ENCODE data around the gene FMNL2.

The FMNL2 gene

DNA sequence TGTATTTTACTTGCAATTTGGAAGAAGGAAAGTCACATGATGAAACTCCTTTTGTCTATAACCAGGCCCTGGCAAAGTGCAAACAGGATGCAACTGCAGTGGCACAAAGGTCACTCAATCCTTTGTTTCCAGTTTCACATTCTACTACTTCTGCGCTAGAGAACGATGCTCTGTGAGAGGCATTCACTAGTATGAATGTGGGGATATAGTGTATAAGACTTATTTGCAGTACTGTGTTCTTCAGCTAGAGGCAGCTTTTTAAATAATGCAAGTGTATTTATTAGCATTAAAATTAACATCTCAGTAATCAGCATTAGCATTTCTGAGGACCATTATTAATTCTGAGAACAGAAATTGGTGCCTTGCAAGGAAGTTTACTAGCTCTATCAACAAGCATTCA is 313.4 kb downstream of the FMNL2 start:
- DNase-seq (ENCODE audit: low read depth in 2 of 2), result no peak

DNA sequence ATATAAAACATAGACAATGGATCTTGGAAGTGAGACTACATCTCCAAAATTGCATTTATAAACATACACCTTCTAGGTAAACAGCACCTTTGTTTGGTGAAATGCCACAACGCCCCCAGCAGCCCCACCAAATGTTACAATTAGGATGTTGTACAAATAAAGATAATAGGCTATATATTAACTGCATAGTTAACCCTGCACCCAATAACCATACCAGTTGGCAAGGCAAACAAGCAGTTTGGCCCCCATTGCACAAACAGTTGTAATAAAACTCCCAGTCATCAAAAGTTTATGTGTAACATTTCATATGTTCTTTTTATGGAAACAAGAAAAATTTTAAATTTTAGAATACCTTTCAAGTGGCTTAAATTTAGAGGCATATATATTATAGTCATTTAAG is 315.0 kb downstream of the FMNL2 start:
- no peak for DNase-seq (ENCODE audit: low read depth in 2 of 2)

DNA sequence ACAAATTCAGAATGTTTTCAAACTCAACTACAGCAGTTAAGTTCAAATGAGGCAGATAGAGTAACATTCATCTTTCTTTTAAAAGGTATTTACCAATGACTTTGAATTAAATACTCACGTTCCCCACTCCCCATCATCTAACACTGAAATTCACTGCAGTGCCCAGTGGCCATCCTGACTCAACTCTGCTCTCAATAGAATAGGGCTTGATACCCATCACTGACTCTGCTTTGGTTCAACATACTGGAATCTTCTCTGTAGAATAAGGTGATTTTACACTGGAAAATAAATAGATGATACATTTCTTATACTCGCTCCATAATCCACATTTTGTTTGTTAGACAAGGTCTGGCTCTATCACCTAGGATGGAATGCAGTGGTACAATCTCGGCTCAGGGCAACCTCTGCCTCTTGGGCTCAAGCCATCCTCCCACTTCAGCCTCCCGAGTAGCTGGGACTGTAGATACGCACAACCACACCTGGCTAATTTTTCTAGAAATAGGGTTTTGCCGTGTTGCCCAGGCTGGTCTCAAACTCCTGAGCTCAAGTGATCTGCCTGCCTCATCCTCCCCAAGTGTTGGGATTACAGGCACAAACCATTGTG is 315.9 kb downstream of the FMNL2 start:
- no peak for DNase-seq (ENCODE audit: low read depth in 2 of 2)

DNA sequence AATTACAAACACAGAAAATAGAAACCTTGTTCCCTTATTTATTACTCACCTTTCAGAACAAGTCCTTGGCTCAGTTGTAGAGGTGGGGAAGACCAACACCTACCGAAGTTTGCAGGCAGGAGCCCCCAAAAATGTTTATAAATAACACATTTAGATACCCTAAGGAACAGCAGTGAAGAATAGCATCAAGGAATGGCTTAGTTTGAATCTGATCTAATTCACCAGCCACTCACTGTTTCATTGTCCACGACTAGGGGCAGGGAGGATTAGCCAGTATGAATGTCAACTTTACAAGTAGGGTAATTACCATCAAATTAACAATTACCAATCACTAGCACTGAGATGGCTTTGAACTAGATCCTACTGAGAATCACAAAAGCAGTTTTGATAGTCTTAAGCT is 316.9 kb downstream of the FMNL2 start:
- no peak for DNase-seq (ENCODE audit: low read depth in 2 of 2)

DNA sequence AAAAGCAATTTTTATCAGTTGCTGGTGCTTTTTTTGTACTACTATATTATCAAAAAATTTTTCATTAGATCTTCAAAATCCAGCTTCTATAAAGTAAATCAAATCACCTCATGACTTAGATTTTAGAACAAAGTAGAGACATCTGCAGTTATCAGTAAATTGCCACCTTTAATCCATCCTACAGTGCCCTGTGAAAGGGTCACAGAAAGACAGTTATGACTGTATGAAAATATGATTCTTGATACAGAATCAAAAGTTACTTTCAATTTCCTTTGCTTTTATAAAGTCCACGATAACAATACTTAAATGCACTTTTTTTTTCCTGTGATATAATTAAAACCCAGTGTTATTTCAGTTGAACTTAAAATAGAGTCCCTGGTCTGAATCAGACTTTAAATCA is 320.9 kb downstream of the FMNL2 start:
- no peak for DNase-seq (ENCODE audit: low read depth in 2 of 2)

DNA sequence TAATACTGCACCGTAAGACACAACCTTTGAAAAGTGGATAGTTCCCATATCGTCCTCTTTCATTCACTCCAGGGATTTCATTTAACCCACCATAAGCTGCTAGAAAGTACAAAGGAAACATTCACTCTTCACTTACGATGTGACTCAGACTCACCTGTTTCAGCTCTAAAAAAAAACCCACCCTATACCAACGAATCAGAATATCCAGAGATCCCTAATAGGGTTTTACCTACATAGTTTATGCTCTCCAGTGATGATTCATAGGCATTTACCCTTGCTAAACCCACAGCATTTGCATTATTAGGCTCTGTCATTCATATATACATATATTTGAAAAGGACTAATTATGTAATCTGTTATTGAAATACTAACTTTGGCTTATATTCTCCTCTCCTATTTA is 322.1 kb downstream of the FMNL2 start:
- DNase-seq (ENCODE audit: low read depth in 2 of 2), result no peak

DNA sequence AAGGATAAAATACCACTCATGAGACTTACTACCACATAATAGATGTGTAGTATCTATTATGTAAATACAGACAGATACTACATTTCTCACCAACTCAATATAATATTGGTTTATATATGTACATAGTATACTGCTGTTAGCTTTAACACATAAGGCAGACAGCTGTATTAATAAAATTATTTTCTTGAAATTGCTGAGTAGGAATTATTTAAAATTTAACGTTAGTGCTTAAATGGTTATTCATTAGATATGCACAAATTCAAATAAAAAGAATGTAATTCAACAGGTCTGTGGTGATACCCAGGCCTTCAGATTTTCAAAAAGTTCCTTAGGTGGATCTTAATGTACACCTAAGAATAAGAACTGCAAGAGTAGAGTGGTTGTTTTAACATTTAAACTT is 323.2 kb downstream of the FMNL2 start:
- DNase-seq (ENCODE audit: low read depth in 2 of 2), result no peak

DNA sequence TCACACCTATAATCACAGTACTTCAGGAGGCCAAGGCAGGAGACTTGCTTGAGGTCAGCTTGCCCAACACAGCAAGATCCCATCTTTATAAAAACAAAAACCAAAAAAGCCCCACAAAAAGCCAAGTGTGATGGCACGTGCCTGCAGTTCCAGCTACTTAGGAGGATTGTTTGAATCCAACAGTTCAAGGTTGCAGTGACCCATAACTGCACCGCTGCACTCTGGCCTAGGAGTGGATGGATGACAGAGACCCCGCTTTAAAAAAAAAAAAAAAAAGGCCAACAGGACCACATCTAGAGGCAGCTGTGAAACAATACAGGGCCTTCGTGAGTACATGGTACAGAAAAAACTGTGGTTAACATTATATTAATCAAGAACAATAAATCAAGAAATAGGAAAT is 326.1 kb downstream of the FMNL2 start:
- no peak for DNase-seq (ENCODE audit: low read depth in 2 of 2)

DNA sequence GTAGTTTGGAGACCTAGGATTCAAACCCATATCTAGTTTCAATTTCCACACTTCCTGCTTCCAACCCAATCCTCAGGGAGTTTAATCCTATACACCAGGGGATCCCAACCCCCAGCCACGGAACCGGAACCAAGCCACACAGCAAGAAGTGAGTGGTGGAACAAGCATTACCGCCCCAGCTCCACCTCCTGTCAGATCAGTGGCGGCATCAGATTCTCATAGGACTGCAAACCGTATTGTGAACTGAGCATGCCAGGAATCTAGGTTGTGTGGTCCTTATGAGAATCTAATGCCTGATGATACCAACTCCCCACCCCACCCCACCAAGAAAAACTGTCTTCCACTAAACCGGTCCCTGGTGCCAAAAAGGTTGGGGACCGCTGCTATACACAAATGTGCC is 329.8 kb downstream of the FMNL2 start:
- DNase-seq (ENCODE audit: low read depth in 2 of 2), result no peak

DNA sequence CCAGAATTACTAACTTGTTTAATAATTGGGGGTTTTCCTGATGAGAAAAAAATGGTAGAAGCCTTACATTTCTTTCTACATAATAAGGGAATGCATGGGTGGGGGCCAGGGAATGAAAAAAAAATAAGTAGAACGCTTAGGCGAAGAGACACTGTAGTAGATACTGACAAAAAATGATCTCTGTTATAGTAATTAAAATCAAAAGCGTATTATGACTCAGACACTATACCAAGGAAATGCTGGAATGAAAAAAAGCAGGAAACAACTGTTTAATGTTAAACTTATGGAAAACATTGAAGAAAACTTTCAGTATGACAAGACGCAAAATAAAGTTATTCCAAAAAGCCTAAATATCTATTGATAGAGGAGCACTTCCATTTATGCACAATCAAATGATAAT is 339.4 kb downstream of the FMNL2 start:
- DNase-seq (ENCODE audit: low read depth in 2 of 2), result no peak

DNA sequence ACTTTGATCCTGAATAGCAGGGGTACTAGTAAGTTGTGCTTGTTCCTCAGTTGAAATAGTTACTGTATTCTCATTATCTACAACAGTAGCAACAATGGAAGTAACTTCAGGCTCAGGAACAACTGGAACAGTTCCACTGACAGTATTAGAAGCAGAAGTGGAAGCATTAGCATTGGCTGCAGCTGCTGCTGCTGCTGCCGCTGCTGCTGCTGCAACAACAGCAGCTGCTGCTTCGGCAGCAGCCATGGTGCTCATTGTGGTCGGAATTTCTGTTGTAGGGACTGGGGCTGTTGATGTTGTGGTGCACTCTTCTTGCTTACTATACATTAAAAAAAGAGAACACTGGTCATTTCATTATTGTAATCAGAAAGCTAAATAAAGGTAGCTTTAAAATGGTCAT is 341.5 kb downstream of the FMNL2 start:
- no peak for DNase-seq (ENCODE audit: low read depth in 2 of 2)

DNA sequence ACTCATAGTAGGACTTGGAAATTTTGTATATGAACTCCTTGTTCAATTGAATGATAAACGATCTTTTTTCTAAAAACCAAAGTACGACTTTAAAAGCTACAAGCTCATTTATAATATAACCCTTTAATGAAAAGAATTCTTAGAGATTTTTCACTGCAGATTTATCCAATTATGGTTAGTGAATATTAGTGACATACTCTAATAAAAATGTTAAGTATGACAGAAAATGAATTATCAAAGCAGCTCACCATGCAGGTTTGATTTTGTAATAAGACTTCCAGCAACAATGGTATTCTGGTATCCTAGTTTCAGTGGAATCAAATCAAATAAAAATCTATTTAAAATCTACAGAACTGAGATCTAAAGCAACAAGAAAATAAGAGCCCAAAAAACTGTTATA is 343.8 kb downstream of the FMNL2 start:
- no peak for DNase-seq (ENCODE audit: low read depth in 2 of 2)

DNA sequence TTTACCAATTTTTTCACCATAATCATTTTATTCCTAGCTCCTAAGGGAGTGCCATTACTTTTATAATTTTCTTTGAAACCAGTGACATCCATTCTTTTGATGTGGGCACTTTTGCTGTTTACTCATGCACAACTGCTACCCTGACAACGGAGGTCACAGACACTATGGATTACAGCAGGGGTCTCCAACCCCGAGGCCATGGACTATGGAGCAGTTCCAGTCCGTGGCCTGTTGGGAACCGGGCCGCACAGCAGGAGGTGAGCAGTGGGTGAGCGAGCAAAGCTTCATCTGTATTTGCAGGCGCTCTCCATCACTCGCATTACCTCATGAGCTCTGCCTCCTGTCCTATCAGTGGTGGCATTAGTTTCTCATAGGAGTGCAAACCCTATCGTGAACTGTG is 347.7 kb downstream of the FMNL2 start:
- DNase-seq (ENCODE audit: low read depth in 2 of 2), result no peak

DNA sequence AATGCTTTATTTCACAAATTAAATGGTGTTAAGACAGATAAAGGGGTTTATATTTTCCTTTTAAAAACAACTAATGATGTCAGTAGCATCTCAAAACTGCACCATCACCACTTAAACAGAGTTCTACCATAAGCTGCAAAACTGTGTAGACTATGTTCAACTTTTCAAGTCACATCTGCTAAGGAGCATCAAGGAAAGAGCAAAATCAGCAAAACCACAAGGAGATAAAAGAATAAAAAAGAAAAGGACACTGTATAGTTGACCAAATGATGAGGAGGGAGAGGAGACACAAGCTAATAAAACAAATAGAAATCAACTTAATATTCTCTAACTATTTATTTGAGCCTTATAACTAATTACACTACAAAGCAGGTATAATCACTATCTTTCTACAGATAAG is 348.4 kb downstream of the FMNL2 start:
- no peak for DNase-seq (ENCODE audit: low read depth in 2 of 2)

DNA sequence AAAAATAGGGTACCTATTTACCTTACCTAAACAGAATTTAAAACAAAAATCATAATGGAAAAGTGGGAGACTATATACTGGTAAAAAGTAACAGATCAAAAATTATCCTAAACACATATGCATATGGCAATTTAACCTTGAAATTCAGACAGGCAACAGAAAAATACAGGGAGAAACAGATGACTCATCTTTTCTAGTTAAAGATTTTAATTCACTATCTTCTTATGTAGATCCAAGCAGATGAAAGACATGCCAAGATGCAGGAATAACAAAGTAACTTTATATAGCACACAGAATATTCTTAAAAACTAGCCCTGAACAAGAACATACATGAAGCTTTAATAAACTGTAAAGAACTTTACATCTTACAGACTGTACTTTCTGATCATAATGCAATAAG is 351.3 kb downstream of the FMNL2 start:
- DNase-seq (ENCODE audit: low read depth in 2 of 2), result no peak

DNA sequence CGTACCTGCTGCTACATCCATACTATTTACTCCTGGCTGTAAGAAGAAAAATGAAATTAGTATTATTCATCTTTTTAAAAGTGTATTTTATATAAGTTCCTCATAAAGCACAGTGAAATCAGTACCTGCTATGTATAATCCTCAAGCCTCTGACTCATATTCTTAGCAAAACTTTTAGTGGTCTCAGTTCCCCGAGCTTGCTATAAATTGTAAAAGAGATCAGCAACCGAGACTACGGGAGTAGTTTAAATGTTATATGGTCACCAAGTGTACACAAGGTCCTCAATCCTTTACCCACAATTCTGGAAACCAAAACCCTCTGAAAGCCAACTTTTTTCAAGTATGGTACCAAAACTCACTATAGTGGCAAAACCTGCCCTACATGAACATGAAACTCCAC is 358.1 kb downstream of the FMNL2 start:
- no peak for DNase-seq (ENCODE audit: low read depth in 2 of 2)

DNA sequence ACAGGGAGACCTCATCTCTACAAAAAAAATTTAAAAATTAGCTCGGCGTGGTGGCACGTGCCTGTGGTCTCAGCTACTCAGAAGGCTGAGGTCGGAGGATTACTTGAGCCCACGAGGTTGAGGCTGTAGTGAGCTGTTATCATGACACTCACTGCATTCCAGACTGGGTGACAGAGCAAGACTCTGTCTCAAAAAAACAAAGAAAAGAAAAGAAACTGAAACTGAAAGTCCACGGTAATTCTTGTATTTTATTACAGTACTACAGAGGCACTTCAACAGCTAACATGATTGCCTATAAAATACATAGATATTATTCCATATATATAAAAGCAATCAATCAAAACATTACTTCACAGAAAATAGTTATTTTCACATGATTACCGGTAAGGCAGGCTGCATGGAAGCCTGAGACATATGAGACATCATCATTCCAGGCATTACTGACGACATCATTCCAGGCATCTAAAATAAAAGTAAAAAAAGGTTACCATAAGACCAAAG is 359.2 kb downstream of the FMNL2 start:
- peak; percentile 16 to 39 for DNase-seq (ENCODE audit: low read depth in 2 of 2)

DNA sequence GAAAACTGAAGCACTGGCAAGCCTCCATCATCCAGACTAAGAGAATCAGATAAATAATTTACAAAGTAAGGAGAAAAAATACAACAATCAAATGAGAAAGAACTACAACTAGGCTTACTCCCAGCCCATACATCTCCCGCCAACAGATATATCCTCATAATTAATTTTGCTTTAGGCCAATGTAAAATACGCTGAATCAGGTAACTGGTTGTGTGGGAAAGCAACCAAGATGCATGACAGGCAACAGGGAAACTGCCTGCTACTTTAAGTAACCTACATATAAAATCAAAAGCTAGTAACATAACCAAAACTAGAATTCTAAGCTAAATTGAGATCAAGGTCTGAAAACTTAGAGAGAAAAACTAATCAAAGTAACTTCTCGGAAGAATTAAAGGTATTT is 360.8 kb downstream of the FMNL2 start:
- DNase-seq (ENCODE audit: low read depth in 2 of 2), result no peak

DNA sequence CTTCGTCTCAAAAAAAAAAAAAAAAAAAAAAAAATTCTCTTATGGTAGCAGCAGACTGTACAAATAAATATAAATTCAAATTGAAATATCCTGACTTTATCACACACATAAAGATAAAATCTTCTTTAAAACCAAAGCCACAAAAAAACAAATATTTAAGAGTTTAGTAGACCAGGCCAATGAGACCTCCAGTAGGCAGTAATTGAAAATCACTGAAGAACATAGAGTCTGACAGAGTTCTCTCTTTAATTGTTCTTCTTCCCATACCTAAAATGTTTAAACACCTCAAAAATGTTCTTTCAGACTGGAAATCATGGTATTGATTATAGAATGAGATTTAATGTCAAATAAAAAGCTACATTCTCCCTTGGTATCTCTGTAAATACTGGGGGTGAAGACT is 361.5 kb downstream of the FMNL2 start:
- DNase-seq (ENCODE audit: low read depth in 2 of 2), result no peak

Measured in stimulated activated CD8-positive, alpha-beta memory T cell treated with anti-CD3 and anti-CD28 coated beads, Interleukin-7, amount 100 ng/mL, for 4 hours (primary cell).